GM21423 (cell line): ENCODE results near the gene KCNJ16.

ENCODE experiments used
- ATAC-seq: cut with Tn5 transposase; IDR thresholded peaks from one replicate; pipeline ENCODE4 v1.9.1; 2021; ENCODE audit warnings: mild to moderate bottlenecking, moderate library complexity; ENCODE audit not compliant: unreplicated experiment

KCNJ16 gene

DNA sequence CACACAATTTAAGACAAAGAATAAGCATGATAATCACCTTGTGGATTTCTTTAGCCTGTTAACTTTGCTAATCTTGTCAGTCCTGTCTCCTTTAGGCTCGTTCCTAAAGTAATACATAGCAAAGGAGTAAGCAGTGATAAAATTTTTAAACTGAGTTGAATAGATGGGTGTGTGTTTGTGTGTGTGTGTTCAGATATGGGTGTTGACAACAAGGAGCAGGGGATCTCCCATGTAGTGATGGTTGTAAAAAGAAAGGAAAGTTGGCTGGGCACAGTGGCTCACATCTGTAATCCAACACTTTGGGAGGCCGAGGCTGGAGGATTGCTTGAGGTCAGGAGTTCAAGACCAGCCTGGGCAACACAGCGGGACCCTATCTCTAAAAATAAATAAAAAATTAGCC is 49.7 kb downstream of the KCNJ16 start:
- ATAC-seq = no peak

DNA sequence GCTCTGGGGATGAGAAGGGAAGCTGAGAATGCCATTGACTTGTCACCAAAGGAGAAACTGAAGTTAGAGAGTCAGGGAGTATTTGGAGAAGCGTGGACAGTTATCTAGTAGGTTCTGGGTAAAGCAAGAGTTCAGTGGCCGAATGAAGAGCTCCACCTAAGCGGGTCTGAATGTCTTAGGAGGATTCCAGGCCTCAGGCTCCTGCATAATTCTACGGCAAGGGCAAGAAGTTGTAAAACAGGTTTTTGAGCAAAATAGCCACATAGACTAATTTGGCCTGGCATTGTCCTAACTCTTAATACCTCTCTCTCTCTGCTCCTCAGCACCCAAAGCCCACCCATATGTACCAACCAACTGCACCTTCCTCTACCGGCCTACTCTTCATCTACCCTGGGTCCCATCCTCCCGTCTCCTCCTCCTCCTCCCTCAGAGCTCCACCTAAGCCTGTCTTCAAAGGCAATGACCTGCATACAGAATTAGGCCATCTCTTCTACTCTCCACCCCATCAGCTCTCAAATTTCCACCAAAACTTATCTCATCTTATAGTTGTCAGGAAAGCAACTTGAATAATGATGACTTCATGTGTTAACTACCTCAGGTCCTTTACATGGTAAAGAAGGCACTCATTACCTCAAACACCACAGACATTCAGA is 52.3 kb downstream of the KCNJ16 start:
- no peak for ATAC-seq

DNA sequence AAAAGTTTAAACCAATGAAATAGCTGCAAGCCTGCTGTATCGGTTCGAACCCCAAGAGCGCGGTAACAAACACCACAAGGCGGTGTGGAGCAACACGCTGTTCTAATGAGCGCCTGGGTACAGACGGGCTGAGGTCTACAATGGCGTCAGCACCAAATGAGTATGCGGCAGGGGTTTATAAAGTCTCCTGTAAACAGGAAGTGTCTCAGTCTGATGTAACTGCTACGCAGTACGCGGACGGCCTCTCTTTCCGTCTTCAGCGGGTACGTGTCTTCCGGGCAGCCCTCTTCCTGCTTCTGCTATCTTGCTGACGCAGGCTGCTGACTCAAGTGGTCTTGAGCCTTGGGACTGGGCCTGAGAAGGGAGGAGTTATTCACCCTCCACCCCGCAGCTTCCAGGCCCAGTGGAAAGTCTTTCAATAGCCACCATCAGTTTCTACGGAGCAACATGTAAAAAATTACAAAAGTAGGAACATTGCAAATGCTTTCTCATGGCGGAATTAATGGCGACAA is 53.8 kb downstream of the KCNJ16 start:
- ATAC-seq = no peak

DNA sequence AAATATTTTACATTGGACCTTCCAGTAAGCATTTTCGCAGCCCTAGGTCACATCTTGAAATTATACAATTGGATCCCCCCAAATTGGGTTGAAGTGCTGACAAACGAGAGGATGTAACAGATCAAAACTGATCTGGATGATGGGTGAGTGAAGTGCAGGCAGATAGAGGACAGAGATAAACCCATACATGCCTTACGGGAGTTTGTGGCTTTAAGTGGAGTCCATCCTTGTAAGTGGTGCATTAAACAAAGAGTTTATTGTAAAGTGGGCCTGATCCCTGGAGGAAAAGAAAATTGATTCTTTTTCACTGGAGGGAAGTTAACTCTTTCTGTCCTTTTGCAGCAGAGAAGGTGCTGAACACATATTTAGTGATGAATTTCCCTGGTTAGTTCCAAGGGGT is 55.3 kb downstream of the KCNJ16 start:
- ATAC-seq = no peak

DNA sequence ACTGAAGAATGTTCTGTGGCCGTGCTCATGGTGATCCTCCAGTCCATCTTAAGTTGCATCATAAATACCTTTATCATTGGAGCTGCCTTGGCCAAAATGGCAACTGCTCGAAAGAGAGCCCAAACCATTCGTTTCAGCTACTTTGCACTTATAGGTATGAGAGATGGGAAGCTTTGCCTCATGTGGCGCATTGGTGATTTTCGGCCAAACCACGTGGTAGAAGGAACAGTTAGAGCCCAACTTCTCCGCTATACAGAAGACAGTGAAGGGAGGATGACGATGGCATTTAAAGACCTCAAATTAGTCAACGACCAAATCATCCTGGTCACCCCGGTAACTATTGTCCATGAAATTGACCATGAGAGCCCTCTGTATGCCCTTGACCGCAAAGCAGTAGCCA is 57.5 kb downstream of the KCNJ16 start:
- ATAC-seq = no peak

DNA sequence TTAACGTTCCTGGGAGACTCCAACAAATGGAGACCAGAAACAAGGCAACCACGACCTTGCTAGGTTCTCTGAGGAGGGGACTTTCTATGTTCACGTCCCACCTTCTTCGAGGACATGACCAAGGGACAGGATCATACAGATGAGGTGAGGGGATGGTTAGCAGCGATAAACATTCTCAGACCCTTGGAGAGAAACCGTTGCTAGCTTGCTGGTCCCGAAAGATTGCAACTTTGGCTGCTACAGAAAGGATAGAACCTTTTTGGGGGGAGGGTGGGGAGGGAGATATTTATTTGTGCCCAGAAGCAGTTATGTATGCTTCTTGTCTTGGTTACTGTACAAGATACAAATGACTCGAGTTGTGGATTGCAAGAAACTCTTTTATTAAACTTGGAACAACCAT is 59.0 kb downstream of the KCNJ16 start:
- ATAC-seq = no peak

DNA sequence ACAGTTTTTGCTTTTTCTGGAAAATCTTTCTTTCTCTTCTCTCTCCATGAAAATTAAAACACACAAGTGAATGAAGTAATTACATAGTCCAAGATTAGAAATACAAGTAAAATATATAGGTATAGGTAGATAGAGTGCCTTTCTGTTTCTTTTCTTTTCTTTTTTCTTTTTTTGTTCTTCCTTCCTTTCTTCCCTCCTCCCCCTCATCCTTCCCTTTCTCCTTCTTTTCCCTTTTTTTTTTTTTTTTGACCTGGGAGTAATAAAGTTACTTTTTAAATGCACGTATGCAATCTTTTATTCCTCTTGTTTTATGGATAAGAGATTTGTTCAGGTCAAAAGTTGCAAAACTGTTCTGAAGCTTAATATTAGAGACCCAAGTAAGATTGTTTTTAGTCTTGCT is 59.8 kb downstream of the KCNJ16 start:
- ATAC-seq = no peak

DNA sequence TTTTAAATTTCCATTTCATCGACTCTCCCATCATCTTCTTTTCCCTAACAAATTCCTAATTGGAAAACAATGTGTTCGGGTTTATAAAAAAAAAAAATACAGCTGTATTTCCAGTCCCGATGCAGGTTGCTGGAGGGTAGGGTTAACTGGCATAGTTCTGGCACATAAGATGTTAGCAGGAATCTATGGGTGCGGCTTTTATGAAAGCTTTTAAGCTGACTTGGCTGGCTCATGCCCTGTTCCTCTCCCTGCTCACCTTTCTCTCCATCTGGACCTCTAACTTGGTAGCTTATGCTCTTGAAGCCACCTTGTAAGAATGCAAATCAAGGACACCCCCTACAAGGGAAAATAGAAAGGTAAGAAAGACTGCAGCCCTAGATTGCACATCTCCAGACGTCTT is 61.1 kb downstream of the KCNJ16 start:
- no peak for ATAC-seq

DNA sequence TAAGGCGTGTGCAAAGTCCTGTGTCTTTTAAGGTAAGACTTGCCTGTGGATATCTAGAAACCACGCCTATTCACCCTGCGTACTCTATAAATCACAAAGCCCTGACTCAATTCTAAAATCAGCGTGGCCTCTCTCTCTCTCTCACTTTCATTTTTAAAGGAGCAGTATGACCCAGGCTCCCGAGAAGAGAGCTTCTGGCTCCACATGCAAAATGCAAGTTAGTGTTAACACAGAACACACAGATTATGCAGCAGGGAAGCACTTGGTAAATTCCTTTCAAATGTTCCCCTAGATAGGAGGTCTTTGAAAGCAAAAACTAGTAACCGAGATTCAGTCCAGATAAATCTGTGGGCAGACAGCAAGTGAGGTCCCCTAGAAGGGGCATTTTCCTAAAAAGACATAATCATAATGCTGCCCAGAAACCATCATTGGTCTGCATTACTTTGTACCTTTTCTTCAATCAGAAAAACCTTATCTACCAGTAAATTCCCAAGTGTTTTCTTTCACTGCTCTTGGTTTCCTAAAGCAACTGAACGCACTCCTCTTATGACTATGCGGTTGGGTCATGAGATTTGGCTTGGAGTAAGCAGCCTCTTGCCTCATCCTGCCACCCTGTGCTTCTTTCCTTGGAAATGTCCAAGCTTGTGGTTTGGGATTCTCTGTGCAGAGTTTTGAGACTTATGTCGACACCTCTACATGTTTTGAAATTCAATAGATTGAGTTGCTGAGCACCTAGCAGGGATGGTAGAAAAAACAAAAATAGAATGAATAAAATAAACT is 62.6 kb downstream of the KCNJ16 start:
- peak; percentile 99 for ATAC-seq

DNA sequence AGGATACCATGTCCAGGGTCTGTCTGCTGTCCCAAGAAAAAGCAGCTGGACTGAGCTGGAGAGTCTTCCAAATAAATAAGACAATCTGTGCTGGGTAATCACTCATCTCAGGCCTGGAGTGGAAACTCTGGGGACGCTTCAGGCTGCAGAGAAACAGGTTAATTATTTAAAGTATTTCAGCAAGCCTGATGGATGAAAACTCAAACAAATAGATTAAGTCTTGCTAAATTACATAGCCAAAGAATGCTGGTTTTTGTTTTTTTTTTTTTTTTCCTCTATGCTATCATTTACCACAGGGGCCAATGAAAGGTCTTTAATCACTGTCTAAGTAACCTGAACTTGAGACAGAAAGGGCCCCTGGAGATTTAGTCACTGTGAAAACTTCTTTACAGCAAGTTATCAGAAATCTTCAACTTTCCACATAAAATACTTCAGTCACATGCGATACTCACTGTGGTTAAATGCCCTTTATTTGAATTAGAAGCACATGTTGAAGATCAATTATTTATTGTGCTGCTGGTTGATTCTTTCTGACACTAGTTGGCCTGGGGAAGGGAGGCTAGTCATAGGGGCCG is 63.4 kb downstream of the KCNJ16 start:
- no peak for ATAC-seq

DNA sequence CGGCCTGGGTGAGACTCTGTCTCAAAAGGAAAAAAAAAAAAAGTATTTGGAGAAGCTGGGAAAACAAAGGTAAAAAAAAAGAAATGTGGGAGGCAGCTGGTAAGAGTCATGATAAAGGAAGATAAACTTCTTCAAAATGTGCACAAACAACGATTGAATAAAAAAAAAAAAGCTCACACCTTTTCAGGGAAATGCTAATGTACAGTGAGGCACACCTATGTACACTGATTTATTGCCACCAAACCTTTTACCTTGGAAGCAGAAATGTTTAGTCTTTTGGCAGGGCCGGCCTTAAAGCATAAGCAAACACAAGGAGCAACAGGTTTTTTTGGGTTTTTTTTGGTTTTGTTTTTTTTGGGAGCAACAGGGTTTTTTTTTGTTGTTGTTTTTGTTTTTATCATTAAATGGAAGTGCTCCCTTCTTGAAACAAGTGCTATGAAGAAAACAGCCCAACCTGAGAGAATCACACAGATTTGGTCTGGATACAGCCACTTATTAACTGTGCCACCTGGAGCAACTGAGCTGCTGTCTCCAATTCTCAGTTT is 64.5 kb downstream of the KCNJ16 start:
- no peak for ATAC-seq

DNA sequence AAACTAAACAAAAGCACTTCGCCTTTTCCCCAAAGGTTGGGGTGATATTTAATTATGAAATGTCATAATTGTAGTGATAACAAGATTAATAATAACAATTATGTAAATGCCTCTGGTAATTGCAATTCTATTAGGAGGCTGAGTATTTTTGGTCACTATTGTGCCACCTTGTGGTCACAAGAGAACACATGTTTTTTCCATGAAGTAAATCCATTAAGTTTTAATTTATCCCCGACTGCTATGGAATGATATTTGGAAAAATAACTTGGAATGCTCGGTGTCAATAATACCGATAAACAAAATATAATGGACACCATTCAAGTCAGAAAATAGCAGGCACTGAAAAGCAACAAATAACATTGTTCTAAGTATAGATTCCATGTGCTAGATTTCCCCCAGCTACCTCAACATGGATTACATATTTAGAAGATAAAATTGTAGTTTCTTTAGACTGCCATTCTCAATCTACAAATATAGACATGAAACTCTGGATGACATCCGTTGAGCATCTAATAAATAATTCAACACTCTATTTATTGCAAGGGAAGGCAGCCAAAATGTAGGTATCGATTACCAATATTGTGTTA is 69.3 kb downstream of the KCNJ16 start:
- ATAC-seq = no peak

DNA sequence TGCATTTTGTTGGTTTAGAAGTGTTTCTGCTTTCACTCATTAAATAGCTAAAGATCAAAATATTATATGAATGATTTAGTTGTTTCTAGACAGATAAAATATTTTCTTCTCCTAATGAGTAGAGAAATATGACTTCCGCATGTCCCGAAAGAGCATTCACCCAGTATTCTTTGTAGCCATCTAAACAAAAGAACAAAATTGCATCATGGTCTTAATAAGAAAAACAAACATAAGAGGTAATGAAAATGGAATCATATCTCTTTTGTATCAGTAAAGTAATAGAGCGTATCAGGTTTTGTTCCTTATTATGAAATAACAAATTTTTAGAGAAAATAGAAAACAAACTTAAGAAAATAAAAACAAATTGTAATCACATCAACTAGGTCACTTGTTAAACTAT is 78.2 kb downstream of the KCNJ16 start:
- no peak for ATAC-seq

DNA sequence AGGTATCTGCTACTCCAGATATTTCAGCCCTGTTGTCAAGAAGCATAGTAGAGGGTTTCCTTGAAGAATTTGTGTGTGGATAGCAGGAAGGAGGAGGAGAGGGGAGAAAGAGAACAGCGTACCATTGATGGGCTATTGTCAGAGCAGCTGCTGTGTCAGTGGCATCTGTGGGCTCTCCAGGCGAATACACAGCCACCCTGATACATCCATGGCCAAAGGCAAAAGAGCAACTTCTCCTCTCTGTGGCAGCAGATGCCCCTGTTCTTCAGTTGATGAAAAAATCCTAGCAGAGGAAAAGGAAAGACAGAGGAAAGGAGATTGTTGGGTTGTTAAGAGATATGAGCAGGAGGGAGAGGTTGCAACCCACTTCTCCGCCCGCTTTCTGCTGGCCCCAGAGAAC is 82.1 kb downstream of the KCNJ16 start:
- ATAC-seq = no peak

DNA sequence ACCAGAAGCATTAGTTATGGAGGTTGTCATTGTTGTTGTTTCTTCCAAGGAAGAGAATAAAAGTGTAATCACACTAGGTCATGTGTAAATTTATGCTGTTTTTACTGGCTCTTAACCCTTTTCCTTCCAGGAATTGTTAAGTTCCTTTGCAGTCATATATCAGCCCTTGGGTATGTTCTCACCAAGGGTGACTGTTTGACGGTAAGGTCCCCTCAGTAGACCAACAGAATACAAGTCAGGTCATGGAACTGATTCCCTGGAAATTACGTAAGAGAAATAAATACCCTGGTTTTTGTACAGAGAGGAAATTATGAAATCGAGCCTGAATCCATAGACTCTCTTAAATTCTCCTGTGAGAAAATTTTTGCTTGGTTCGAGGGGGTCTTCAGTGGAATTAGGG is 83.2 kb downstream of the KCNJ16 start:
- no peak for ATAC-seq

DNA sequence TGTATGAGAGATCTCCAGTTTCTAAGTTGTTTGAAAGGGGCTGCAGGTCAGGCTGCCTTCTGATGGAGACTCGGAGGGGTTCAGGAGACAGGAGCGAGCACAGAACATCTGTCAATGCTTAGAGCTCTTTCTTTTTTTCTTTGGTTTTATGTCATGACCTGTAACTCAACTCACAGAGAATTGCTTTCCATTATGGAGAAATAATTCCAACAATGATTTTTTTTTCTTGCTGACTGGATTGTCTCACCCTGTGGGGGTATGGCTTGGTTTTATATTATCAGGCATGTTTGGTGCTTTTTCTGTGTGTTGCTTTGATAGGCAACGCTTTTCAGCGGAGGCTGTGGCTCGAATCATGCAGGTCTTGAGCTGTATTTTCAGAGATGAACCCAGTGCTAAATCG is 83.6 kb downstream of the KCNJ16 start:
- no peak for ATAC-seq

DNA sequence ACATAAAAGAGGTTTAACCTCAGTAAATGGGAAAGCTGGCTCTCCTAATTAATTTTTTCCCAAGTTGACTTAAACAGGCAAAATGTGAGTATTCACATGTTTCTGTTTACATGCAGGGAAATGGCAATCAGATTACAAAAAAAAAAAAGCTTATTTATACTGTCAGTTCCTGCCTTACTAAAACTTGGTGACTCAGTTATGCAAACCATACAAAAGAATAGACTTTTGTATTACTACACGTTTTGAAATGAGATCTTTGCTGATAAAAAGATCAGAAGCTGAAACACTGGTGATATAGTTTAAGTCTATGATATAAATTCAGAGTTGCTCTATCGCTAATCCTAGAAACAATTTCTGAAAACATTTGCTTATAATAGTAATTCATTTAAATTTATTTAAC is 85.0 kb downstream of the KCNJ16 start:
- no peak for ATAC-seq

DNA sequence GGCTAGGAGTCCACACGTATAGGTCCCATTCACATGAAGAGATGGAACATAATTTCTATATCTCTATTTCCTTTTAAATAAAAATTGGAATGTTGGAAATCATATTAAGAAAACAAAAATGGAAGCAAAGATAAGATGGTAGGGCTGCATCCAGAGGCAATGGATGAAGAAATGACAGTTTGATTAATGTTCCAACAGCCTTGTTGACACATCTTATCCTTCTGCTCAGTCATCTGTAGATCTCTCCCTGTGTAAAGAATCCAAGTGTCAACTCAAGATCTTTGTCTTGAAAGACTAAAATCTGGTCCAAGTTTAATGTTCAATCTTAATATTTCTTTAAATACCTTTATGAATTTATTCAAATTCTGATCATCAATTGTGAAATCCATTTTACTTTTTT is 86.5 kb downstream of the KCNJ16 start:
- no peak for ATAC-seq

DNA sequence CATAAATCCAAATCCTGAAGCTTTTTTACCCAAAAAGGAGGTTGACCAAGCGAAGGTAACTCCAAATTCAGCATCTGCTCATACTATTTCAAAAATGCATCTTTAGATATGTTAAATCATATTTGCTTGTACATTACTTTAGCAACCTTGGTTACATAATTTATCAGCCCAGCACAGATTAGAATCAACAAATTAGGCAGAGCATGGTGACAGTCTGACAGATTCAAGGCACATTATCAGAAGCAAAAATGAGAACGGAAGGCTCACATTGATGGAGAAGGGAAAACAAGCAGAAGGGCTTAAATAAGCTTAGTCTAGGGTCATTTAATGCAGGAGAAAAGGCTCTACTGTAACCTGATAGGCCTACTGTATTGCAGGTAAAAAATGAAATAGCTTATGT is 90.4 kb downstream of the KCNJ16 start:
- no peak for ATAC-seq

DNA sequence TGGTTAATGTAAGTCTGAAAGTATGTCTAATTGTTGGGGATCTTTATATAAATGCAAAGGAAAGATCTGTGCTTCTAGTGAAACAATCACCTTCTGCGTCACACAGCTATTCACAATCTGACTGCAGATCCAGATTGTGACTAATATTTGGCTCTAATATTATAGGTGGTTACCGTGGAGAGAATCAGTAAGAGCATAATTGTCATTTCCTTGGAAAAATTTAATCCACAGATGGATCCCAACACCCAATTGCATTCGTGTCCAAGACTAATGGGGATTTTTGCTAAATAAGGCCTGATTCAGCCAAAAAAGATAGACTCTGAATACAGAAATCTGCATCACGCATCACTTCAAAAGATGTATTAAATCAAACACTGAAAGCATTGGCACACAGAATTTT is 91.6 kb downstream of the KCNJ16 start:
- no peak for ATAC-seq
